RWPE2 (cell line): ENCODE measurements around the gene PTPN2.

Experiments
- ATAC-seq: fragments of 200-7000 bp; cut with Tn5 transposase; 3 replicates; pipeline ENCODE4 v1.9.1; 2021; ENCODE audit warnings: low read depth
- DNase-seq: peaks from one replicate; pipeline ENCODE4 v3.0.0-alpha.2; 2020; ENCODE audit warnings: low spot score
- H3K27ac ChIP-seq: fragments of 450-650 bp; 2 replicates; pipeline ENCODE4 v1.5.1; 2017; ENCODE audit warnings: mild to moderate bottlenecking; ENCODE audit not compliant: poor library complexity, severe bottlenecking
- H3K27me3 ChIP-seq: fragments of 250-450 bp; sonication (Bioruptor Pico); 2 replicates; pipeline ENCODE4 v1.5.1; 2021; ENCODE audit warnings: mild to moderate bottlenecking, moderate library complexity; ENCODE audit not compliant: insufficient read depth, poor library complexity, severe bottlenecking
- H3K36me3 ChIP-seq: fragments of 250-450 bp; sonication (Bioruptor Pico); 2 replicates; pipeline ENCODE4 v1.5.1; 2020; ENCODE audit warnings: low read depth, mild to moderate bottlenecking, moderate library complexity
- H3K4me1 ChIP-seq: fragments of 250-450 bp; sonication (Bioruptor Pico); 2 replicates; pipeline ENCODE4 v1.5.1; 2021; ENCODE audit warnings: mild to moderate bottlenecking, moderate library complexity; ENCODE audit not compliant: insufficient read depth, poor library complexity, severe bottlenecking
- H3K4me3 ChIP-seq: fragments of 250-450 bp; sonication (Bioruptor Pico); 2 replicates; pipeline ENCODE4 v1.5.1; 2021; ENCODE audit warnings: mild to moderate bottlenecking, moderate library complexity; ENCODE audit not compliant: severe bottlenecking
- H3K9me3 ChIP-seq: fragments of 250-450 bp; sonication (Bioruptor Pico); 2 replicates; pipeline ENCODE4 v1.5.1; 2021; ENCODE audit warnings: mild to moderate bottlenecking, moderate library complexity; ENCODE audit not compliant: severe bottlenecking
- TF ChIP-seq, protein P1 (sequence below): fragments of 450-650 bp; IDR thresholded peaks from one replicate; pipeline ENCODE4 v1.5.1; 2017; ENCODE audit warnings: mild to moderate bottlenecking, moderate library complexity; ENCODE audit not compliant: poor library complexity, severe bottlenecking

The PTPN2 gene

DNA sequence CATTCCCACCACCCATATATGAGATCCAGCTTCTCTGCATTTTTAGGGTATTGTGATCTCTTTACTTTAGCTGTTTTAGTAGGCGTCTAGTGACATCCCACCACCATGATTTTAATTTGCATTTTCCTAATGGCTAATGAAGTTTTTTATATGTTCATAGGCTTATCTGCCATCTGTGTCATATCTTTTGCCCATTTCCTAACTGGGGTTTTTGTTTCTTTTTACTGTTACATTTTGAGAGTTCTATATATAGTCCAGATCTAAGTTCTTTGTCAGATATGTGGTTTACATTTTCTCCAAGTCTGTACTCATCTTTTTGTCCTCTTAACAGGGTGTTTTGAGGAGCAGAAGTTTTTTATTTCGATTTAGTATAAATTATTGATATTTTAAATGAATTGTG, 39.6 kb downstream of the PTPN2 start:
- ATAC-seq: no peak

DNA sequence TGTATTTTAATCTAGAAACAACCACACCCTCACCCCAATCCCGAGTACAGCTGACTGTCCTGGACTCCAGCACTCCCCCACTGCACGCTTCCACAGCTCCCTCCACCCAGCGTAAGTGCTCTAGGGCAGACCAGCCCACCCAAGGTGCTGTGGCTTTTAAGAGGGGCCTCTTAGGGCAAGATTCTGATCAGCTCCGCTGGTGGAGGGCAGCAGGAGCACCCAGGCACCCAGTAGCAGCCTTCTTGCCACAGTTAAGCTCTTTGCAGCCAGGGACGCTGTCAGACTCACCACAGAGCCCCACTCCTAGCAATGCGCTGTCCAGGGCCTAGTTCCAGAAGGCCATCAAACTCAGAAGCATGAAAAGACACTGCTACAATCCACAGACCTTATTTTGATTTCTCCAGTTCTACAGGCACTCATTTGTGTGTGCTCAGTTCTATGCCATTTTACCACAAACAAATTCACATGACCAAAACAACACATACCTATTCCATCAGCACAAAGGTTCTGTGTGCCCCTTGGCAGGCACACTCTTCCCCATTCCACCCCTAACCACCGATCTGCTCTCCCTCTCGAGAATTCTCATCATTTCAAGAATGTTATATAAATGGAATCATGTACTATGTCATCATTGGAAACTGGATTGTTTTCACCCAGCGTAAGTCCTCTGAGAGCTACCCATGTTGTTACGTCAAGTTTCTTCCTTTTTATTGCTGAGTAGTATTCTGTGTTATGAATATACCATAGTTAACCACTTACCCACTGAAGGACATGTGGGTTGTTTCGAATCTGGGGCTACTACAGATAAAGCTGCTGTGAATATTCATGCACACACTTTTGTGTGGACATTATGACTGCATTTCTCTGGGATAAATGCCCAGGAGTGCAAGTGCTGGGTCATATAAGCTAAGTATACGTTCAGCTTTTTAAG, 40.4 kb downstream of the PTPN2 start:
- H3K36me3 ChIP-seq: peaks cover 14% of the 10 kb centered on the region
- TF ChIP-seq, protein P1, sequence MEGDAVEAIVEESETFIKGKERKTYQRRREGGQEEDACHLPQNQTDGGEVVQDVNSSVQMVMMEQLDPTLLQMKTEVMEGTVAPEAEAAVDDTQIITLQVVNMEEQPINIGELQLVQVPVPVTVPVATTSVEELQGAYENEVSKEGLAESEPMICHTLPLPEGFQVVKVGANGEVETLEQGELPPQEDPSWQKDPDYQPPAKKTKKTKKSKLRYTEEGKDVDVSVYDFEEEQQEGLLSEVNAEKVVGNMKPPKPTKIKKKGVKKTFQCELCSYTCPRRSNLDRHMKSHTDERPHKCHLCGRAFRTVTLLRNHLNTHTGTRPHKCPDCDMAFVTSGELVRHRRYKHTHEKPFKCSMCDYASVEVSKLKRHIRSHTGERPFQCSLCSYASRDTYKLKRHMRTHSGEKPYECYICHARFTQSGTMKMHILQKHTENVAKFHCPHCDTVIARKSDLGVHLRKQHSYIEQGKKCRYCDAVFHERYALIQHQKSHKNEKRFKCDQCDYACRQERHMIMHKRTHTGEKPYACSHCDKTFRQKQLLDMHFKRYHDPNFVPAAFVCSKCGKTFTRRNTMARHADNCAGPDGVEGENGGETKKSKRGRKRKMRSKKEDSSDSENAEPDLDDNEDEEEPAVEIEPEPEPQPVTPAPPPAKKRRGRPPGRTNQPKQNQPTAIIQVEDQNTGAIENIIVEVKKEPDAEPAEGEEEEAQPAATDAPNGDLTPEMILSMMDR: no peak
- H3K27ac ChIP-seq: no peak overlapping the region
- ATAC-seq (no peak), DNase-seq (no peak)
- H3K4me3 ChIP-seq: no peak overlapping the region
- H3K27me3 ChIP-seq: no peaks in the 10 kb centered on the region
- peaks cover 16% of the 10 kb centered on the region for H3K4me1 ChIP-seq
- H3K9me3 ChIP-seq: no peaks in the 10 kb centered on the region

More for the DNA sequence above, 39.6 kb downstream of the PTPN2 start:
- Histone ChIP-seq H3K9me3 (no peaks in the 10 kb centered on the region), H3K4me1 (peaks cover 13% of the 10 kb centered on the region), H3K27me3 (no peaks in the 10 kb centered on the region), H3K36me3 (peaks cover 21% of the 10 kb centered on the region), H3K4me3 (no peak overlapping the region), H3K27ac (no peak overlapping the region)
- TF ChIP-seq, protein P1: no peak
- no peak for DNase-seq

DNA sequence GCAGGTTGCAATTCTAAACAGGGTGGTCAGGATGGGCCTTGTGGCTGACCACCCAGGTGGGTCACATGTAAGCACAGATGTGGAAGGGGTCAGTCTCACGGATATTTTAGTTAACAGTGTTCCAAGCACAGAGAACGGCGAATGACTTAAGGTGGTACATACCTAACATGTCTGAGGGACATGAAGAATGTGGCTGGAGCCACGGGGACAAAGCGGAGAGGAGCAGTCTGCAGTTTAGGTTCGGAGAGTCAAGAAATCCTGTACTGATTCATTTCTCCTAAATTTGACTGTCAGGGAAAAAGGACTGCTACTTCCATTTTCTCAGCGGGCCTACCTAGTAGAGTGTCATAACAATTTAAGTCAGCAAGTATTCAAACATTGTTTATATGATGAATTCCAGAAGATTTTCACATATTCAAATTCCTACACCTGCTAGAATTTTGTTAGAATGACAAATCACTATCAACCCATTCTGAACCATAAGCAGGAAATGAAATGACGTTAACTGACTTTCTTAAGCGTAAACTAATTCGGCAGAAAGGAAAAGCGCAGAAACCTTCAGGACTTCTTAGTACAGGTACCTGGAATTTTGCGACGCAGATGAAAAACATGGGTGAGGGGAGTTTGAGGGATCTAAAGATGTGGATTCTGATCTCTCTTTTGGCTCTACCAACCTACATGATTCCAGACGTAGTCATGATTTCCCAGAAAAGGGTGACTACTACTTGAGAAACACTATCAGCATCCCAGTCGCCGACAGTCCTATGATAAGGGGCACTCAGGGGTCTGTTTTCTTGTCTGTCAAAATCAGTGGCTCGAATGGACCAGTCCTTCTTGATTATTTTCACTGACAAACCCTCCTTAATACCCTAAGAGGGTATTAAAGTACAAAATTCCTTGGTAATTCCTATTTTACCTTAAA, 41.3 kb downstream of the PTPN2 start:
- DNase-seq: no peak
- TF ChIP-seq, protein P1: no peak
- peaks cover 24% of the 10 kb centered on the region for H3K4me1 ChIP-seq
- H3K9me3 ChIP-seq: no peaks in the 10 kb centered on the region
- ATAC-seq: no peak
- H3K27ac ChIP-seq: no peak overlapping the region
- no peak overlapping the region for H3K4me3 ChIP-seq
- H3K36me3 ChIP-seq: peaks cover 8% of the 10 kb centered on the region
- no peaks in the 10 kb centered on the region for H3K27me3 ChIP-seq

DNA sequence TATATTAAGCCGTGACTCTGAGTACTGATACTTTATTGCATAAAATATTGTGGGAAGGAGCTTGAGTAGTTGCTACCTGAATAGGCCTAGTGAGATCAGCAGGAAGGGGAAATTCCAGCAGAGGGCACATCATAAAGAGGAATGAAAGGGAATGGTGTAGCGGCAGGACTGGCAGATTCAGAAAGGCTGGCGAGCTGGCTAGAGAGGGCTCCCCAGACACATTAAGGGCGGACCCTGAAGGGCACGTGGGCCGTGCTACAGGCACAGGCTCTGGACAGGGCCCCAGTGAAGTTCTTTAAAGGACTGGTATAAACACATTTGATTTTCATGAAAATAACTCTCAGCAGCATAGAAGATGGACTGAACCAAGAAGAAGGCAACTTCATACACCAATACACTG, 43.0 kb downstream of the PTPN2 start:
- no peak overlapping the region for H3K4me3 ChIP-seq
- H3K36me3 ChIP-seq: peaks cover 16% of the 10 kb centered on the region
- H3K4me1 ChIP-seq: peaks cover 40% of the 10 kb centered on the region
- no peak for DNase-seq
- H3K9me3 ChIP-seq: no peaks in the 10 kb centered on the region
- H3K27ac ChIP-seq: no peak overlapping the region
- no peaks in the 10 kb centered on the region for H3K27me3 ChIP-seq
- TF ChIP-seq, protein P1: no peak
- no peak for ATAC-seq
